Vagina (tissue), 2 donors: ENCODE data around the gene PTPRA. TPM values are rescaled to one million over a fixed set of nuclear protein-coding genes. Genes with fewer than 3 reads are reported as not detected.

ENCODE experiments used
- DNase-seq, 2 donors: peaks; one replicate each; pipeline ENCODE4 v3.0.0-alpha.2; 2017; ENCODE audit errors: extremely low spot score in 2 of 2
- H3K27ac ChIP-seq: fragments of 200-600 bp; sonication (generic); one replicate; pipeline ENCODE4 v1.5.1; 2019
- H3K27me3 ChIP-seq: fragments of 200-600 bp; sonication (generic); one replicate; pipeline ENCODE4 v1.5.1; 2019
- H3K36me3 ChIP-seq, 2 donors: fragments of 200-600 bp; sonication (generic); one replicate each; pipeline ENCODE4 v1.5.1; 2017 to 2019
- H3K4me1 ChIP-seq: fragments of 200-600 bp; sonication (generic); one replicate; pipeline ENCODE4 v1.5.1; 2019
- H3K4me3 ChIP-seq, 2 donors: fragments of 200-600 bp; sonication (generic); 1 replicate in 1 of 2; 2 replicates in 1 of 2; pipeline ENCODE4 v1.5.1; 2016 to 2019
- H3K9me3 ChIP-seq: fragments of 200-600 bp; sonication (generic); one replicate; pipeline ENCODE4 v1.5.1; 2019
- POLR2A ChIP-seq, 2 donors: fragments of 450-650 bp; IDR thresholded peaks; one replicate each; pipeline ENCODE4 v1.6.1; 2017; ENCODE audit warnings: antibody characterized with exemption in 2 of 2, mild to moderate bottlenecking in 2 of 2, moderate library complexity in 2 of 2
- POLR2AphosphoS5 ChIP-seq, 2 donors: sonication (generic); formaldehyde crosslinking; IDR thresholded peaks; one replicate each; pipeline ENCODE4 v1.9.0; 2017; ENCODE audit warnings: antibody characterized with exemption in 2 of 2, mild to moderate bottlenecking in 2 of 2, low read depth in 1 of 2; ENCODE audit not compliant: insufficient read depth in 1 of 2
- intact Hi-C: fragments of 100-400 bp; cut with DNase I; formaldehyde crosslinking; loops from one replicate; pipeline ENCODE4 v1.15.1; 2023
- total RNA-seq: library from RNA; depleted of rRNA; stranded (reverse); fragments of >200 nt; gene quantifications from one replicate; pipeline ENCODE4 v1.2.3, GENCODE V29; 2016
- TF ChIP-seq, protein P1 (sequence below), 3 experiments: fragments of 450-650 bp in 2 of 3; fragments of 200-600 bp in 1 of 3; sonication (generic) in 1 of 3; IDR thresholded peaks; one replicate each; pipeline ENCODE4 v1.5.1; 2017 to 2019; ENCODE audit warnings: antibody characterized with exemption in 3 of 3, mild to moderate bottlenecking in 2 of 3, moderate library complexity in 2 of 3

The PTPRA gene
- total RNA-seq, 1 donor from 2014 or later, result 45.7 TPM

DNA sequence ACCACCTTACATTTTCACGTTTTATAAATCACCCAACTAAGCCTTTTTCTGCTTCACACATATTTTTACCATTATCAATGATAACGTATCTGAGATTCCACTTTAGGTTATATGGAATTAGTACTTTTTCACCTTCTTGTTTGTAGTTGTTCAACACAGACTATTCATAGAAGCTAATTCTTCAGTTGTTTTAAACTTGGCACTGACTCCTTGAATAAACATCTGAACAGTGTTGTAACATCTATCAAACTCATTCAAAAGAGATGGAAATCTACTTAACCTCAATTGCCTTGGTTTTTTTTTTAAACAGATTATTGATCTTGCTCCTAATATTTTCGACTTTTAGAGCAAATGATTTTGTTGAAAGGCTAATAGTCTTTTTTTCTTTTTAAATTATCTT, 34.2 kb downstream of the PTPRA start:
- intact Hi-C loops, result no loop called here
- H3K36me3 ChIP-seq, result no peaks in the 10 kb centered on the region

DNA sequence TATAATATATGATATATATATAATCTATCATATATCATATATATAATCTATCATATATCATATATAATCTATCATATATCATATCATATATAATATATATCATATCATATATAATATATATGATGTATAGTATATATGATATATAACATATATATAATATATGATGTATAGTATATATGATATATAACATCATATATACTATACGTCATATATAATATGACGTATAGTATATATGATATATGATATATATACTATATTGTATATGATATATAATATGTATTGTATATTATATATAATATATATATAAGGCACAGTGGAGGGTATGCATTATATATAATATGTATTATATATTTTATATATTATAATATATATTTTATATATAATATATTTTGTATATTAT, 36.7 kb downstream of the PTPRA start:
- no peak overlapping the region for H3K4me3 ChIP-seq
- H3K9me3 ChIP-seq, result no peaks in the 10 kb centered on the region
- no peak overlapping the region for H3K27ac ChIP-seq
- intact Hi-C loops, result no loop called here
- no peaks in the 10 kb centered on the region for H3K27me3 ChIP-seq
- TF ChIP-seq POLR2AphosphoS5 (IDR thresholded peaks at IDR 0.05; ENCODE audit: insufficient read depth in 1 of 2, low read depth in 1 of 2) (no peak), POLR2A (IDR thresholded peaks at IDR 0.05) (no peak)
- TF ChIP-seq, protein P1, sequence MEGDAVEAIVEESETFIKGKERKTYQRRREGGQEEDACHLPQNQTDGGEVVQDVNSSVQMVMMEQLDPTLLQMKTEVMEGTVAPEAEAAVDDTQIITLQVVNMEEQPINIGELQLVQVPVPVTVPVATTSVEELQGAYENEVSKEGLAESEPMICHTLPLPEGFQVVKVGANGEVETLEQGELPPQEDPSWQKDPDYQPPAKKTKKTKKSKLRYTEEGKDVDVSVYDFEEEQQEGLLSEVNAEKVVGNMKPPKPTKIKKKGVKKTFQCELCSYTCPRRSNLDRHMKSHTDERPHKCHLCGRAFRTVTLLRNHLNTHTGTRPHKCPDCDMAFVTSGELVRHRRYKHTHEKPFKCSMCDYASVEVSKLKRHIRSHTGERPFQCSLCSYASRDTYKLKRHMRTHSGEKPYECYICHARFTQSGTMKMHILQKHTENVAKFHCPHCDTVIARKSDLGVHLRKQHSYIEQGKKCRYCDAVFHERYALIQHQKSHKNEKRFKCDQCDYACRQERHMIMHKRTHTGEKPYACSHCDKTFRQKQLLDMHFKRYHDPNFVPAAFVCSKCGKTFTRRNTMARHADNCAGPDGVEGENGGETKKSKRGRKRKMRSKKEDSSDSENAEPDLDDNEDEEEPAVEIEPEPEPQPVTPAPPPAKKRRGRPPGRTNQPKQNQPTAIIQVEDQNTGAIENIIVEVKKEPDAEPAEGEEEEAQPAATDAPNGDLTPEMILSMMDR (IDR thresholded peaks at IDR 0.05), result no peak
- peaks cover 10% of the 10 kb centered on the region for H3K4me1 ChIP-seq
- H3K36me3 ChIP-seq, result no peaks in the 10 kb centered on the region
- DNase-seq, result no peak

More for the DNA sequence above, 34.2 kb downstream of the PTPRA start:
- Histone ChIP-seq H3K4me1 (peaks cover 17% of the 10 kb centered on the region), H3K4me3 (no peak overlapping the region), H3K27me3 (no peaks in the 10 kb centered on the region), H3K27ac (no peak overlapping the region), H3K9me3 (no peaks in the 10 kb centered on the region)
- no peak for DNase-seq
- TF ChIP-seq POLR2AphosphoS5 (IDR thresholded peaks at IDR 0.05; ENCODE audit: insufficient read depth in 1 of 2, low read depth in 1 of 2), result no peak
- TF ChIP-seq, protein P1 (IDR thresholded peaks at IDR 0.05), result no peak
- TF ChIP-seq POLR2A (IDR thresholded peaks at IDR 0.05), result no peak

DNA sequence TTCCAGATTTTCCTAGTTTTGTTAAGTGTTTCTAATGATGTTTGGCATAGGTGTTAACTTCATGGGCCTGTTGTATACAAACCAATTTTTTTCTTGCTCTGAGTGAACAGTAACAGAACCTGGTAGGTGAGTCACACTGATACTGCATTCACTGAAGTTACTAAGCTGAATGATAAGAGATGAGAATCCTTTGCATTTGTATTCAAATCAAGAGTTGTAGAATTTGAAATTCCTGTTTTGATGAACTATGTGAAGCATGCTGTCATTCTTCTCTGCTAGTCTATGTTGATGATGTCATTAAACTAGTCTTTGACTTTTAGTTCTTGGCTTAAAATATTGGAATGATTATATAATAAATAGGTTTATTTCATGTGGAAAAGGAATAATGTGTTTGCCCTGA, 37.9 kb downstream of the PTPRA start:
- DNase-seq, result no peak
- H3K4me3 ChIP-seq, result no peak overlapping the region
- no peaks in the 10 kb centered on the region for H3K9me3 ChIP-seq
- no peaks in the 10 kb centered on the region for H3K36me3 ChIP-seq
- H3K27ac ChIP-seq, result no peak overlapping the region
- TF ChIP-seq POLR2AphosphoS5 (IDR thresholded peaks at IDR 0.05; ENCODE audit: insufficient read depth in 1 of 2, low read depth in 1 of 2) (no peak), POLR2A (IDR thresholded peaks at IDR 0.05) (no peak)
- TF ChIP-seq, protein P1 (IDR thresholded peaks at IDR 0.05), result no peak
- H3K27me3 ChIP-seq, result no peaks in the 10 kb centered on the region
- intact Hi-C loops, result no loop called here
- H3K4me1 ChIP-seq, result peaks cover 10% of the 10 kb centered on the region

DNA sequence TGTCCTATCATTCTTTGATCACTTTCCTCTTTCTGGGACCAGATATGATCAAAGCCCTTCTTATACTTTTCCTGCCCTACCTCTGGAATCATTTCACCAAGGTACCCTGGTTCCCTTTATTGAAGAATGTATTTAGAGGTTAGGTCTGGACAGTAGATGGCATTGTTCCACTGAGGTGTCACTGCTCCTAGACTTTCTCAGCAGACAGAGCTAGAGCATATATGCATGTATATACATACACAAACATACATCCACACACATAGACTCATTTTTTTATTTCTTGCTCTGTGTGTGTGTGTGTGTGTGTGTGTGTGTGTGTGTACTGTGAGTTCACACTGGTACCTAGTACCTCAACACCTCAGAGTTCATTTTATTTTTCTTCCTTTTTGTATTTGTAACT, 40.9 kb downstream of the PTPRA start:
- Histone ChIP-seq H3K4me1 (no peaks in the 10 kb centered on the region), H3K27ac (no peak overlapping the region), H3K27me3 (no peaks in the 10 kb centered on the region), H3K36me3 (no peaks in the 10 kb centered on the region), H3K4me3 (no peak overlapping the region), H3K9me3 (no peaks in the 10 kb centered on the region)
- intact Hi-C loops, result no loop called here
- DNase-seq, result no peak
- TF ChIP-seq POLR2A (IDR thresholded peaks at IDR 0.05) (no peak), POLR2AphosphoS5 (IDR thresholded peaks at IDR 0.05; ENCODE audit: insufficient read depth in 1 of 2, low read depth in 1 of 2) (no peak)
- TF ChIP-seq, protein P1 (IDR thresholded peaks at IDR 0.05), result no peak

DNA sequence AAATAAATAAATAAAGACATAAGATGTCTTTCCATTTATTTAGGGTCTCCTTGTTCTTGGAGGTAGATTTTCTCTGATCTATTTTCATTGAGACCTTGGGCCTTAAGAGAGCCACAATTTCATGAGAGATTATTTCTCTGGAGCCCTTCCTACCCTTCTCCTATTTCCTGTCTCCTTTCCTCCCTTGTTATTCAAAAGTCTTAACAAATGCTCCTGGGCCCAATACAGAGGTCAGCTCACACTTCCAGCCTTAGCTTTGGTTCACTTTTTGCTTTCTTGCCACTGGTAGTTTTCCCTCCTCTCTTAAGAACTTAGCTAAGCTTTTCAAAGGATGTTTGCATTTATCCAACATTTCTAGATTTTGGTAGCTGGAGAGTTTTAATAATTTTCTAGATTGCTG, 44.0 kb downstream of the PTPRA start:
- TF ChIP-seq POLR2AphosphoS5 (IDR thresholded peaks at IDR 0.05; ENCODE audit: insufficient read depth in 1 of 2, low read depth in 1 of 2) (no peak), POLR2A (IDR thresholded peaks at IDR 0.05) (no peak)
- TF ChIP-seq, protein P1 (IDR thresholded peaks at IDR 0.05), result no peak
- Histone ChIP-seq H3K4me1 (no peaks in the 10 kb centered on the region), H3K36me3 (no peaks in the 10 kb centered on the region), H3K9me3 (no peaks in the 10 kb centered on the region), H3K27me3 (no peaks in the 10 kb centered on the region), H3K27ac (no peak overlapping the region), H3K4me3 (no peak overlapping the region)
- no peak for DNase-seq
- intact Hi-C loops, result no loop called here
